Activated B cell treated with CpG ODN at 0.5 μM for 24 hours (primary cell): ENCODE results near the gene CNPY4. TPM values are rescaled to one million over a fixed set of nuclear protein-coding genes. Genes with fewer than 3 reads are reported as not detected.

Experiments
- ATAC-seq: fragments of 200-7000 bp; cut with Tn5 transposase; one replicate; pipeline ENCODE4 v1.10.0; 2021; ENCODE audit warnings: low read depth, mild to moderate bottlenecking, moderate library complexity
- CTCF ChIA-PET: fragments of 350-600 bp; sonication (Branson Sonifier 250); formaldehyde crosslinking; loops from one replicate; lab custom pipeline; 2021; ENCODE audit warnings: antibody characterized with exemption; lab: Charles Lee
- POLR2A ChIA-PET: fragments of 350-600 bp; sonication (Branson Sonifier 250); formaldehyde crosslinking; loops from one replicate; lab custom pipeline; 2021; ENCODE audit warnings: antibody characterized with exemption; lab: Charles Lee
- DNase-seq: peaks from one replicate; pipeline ENCODE4 v3.0.0; 2022
- H3K27ac Mint-ChIP-seq: one replicate; pipeline ENCODE4 v1.8.0; 2020; ENCODE audit warnings: mixed read lengths
- H3K27me3 Mint-ChIP-seq: one replicate; pipeline ENCODE4 v1.8.0; 2021; ENCODE audit warnings: mixed read lengths
- H3K36me3 Mint-ChIP-seq: one replicate; pipeline ENCODE4 v1.8.0; 2021; ENCODE audit warnings: low read depth, mixed read lengths
- H3K4me1 Mint-ChIP-seq: one replicate; pipeline ENCODE4 v1.8.0; 2021; ENCODE audit warnings: mixed read lengths
- H3K4me3 Mint-ChIP-seq: one replicate; pipeline ENCODE4 v1.8.0; 2020; ENCODE audit warnings: mild to moderate bottlenecking, mixed read lengths
- H3K9me3 Mint-ChIP-seq: one replicate; pipeline ENCODE4 v1.8.0; 2020; ENCODE audit warnings: mixed read lengths
- CTCF ChIP-seq: fragments of 200-600 bp; IDR thresholded peaks from one replicate; pipeline ENCODE4 v1.8.0; 2022; ENCODE audit warnings: antibody characterized with exemption, mild to moderate bottlenecking
- intact Hi-C: fragments of 100-400 bp; cut with micrococcal nuclease; formaldehyde crosslinking; loops from one replicate; pipeline ENCODE4 v1.15.1; 2024
- total RNA-seq: library from RNA; stranded (reverse); gene quantifications from 2 replicates; pipeline ENCODE4 v1.2.3, GENCODE V29; 2022

The CNPY4 gene
- total RNA-seq, 1 donor from 2014 or later: 8.6 TPM

- ChIA-PET POLR2A (interaction anchor here (0.6 to 2.0 kb wide), 11 partner anchors 10 to 262 kb away, joined by 3 to 9 read pairs (median 4); partner anchors contain the start of genes AP4M1, GPC2, LAMTOR4 and MCM7), CTCF (no interaction called here)
- H3K9me3 Mint-ChIP-seq: no peaks in the 10 kb centered on the region
- no peak for TF ChIP-seq CTCF
- intact Hi-C loops: no loop called here
- H3K36me3 Mint-ChIP-seq: no peaks in the 10 kb centered on the region
- ATAC-seq: no peak
- H3K27ac Mint-ChIP-seq: no peak overlapping the region
- H3K27me3 Mint-ChIP-seq: peaks cover 42% of the 10 kb centered on the region
- H3K4me3 Mint-ChIP-seq: peak overlapping the region; percentile 64
- DNase-seq: no peak
- H3K4me1 Mint-ChIP-seq: peaks cover 49% of the 10 kb centered on the region
Observed at GRCh38 chr7:100166970-100167911, 47.8 kb downstream of the CNPY4 start.

DNA sequence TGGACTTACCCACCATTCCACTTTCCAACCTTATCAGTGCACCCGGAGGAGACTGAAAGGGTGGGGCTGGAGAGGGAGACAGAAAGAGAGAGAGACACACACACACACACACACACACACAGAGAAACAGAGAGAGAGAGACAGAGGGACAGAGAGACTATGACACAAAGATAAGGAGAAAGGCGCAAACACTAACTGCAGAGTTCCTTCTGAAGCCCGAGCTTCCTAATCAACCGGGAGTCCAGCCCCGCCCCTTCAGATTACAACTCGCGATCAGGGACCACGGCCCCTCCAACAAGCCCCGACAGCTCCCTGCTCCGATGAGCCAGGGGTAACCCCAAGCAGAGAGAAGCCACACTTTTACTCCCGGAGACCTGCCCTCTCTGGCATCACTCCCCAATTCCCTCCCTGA, 48.5 kb downstream of the CNPY4 start:
- Mint-ChIP-seq H3K27me3 (peaks cover 42% of the 10 kb centered on the region), H3K4me1 (peaks cover 49% of the 10 kb centered on the region), H3K4me3 (peak overlapping the region; percentile 64), H3K9me3 (no peaks in the 10 kb centered on the region), H3K27ac (no peak overlapping the region), H3K36me3 (no peaks in the 10 kb centered on the region)
- POLR2A ChIA-PET: interaction anchor here (0.5 to 2.0 kb wide), 10 partner anchors 9 to 261 kb away, joined by 3 to 9 read pairs (median 4); partner anchors contain the start of genes GPC2, LAMTOR4, MEPCE and STAG3
- CTCF ChIA-PET: no interaction called here
- no peak for ATAC-seq
- TF ChIP-seq CTCF: no peak
- DNase-seq: no peak
- intact Hi-C loops: loop anchor here (1.0 kb wide), 1 partner anchor 10 kb away; the partner anchor contains the start of gene TRAPPC14

DNA sequence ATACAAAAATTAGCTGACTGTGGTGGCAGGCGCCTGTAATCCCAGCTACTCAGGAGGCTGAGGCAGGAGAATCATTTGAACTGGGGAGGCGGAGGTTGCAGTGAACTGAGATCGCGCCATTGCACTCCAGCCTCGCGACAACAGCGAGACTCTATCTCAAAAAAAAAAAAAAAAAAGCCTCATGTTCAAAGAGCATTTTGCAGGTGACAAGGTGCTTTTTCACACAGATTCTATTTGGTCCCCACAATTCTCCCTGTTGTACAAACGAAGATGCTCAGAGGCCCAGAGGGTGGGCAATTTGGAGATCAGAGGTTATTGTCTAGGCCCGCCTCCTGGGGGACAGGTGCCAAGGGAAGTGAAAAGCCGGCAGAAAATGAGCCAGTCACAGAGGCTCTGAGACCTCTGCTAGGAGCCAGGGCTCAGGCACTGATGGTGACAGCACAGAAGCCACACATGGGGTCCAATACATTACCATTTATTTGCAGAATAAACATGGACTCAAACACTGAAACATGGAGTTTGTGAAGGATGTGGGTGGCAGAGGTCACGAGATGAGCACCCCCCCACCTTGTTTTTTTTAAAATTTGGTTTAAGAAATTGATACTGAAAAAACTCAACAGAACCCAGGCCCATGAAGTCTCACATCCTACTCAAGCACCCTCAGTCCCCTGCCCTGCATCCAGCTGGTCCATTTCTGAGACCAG, 49.9 kb downstream of the CNPY4 start:
- TF ChIP-seq CTCF: no peak
- Mint-ChIP-seq H3K27me3 (peaks cover 43% of the 10 kb centered on the region), H3K27ac (no peak overlapping the region), H3K9me3 (no peaks in the 10 kb centered on the region), H3K4me1 (peaks cover 41% of the 10 kb centered on the region), H3K36me3 (no peaks in the 10 kb centered on the region), H3K4me3 (peak overlapping the region; percentile 64)
- no peak for DNase-seq
- ChIA-PET POLR2A (interaction anchor here (0.6 to 1.1 kb wide), 2 partner anchors 21 kb away, joined by 3 read pairs; partner anchors contain the start of gene LAMTOR4), CTCF (no interaction called here)
- intact Hi-C loops: no loop called here
- ATAC-seq: no peak

DNA sequence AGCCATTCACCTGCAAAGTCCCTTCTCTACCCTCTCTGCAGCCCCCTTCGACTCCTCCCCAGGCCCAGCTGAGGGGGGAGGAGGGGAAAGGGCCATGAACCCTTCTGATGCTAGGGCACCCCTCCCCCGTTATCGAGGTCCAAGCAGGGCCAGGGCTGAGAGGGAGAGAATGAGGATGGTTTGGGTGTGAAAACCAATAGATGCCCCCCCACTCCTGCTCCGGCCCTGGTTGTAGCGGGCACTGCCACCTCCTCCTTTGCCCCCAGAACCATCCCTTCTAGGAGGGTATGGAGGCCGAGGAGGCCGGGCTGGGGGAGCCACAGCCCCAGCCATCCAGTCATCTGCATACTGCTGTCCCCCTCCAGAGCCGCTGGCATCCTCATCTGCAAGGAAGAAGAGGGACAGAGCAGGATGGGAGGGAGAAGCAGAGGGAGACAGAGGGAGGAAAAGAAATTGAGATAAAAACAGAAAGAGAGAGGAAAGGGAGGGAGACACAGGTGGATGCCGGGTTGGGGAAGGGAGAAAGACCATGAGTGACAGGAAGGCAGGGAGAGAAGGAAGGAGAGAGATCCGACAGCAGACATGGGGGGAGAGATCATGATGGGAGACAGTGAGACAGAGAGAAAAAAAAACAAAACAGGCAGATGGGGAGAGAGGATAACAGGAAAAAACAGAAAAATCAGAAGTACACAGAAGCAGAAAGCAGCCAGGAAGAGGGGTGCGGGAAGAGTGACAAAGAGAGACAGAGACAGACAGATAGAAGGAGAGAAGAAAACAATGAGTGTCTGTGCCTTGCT, 50.9 kb downstream of the CNPY4 start:
- CTCF ChIA-PET: no interaction called here

More for the DNA sequence above, 50.9 kb downstream of the CNPY4 start:
- H3K4me1 Mint-ChIP-seq: peaks cover 41% of the 10 kb centered on the region
- DNase-seq (no peak), ATAC-seq (no peak)
- peak overlapping the region; percentile 53 for H3K27ac Mint-ChIP-seq
- peaks cover 43% of the 10 kb centered on the region for H3K27me3 Mint-ChIP-seq
- intact Hi-C loops: no loop called here
- no peak for TF ChIP-seq CTCF
- H3K36me3 Mint-ChIP-seq: no peaks in the 10 kb centered on the region
- H3K9me3 Mint-ChIP-seq: no peaks in the 10 kb centered on the region
- POLR2A ChIA-PET: interaction anchor here (0.6 to 1.6 kb wide), 2 partner anchors 16 to 22 kb away, joined by 3 to 5 read pairs; partner anchors contain the start of gene LAMTOR4
- H3K4me3 Mint-ChIP-seq: peak overlapping the region; percentile 64
